WTC11 (cell line): ENCODE results near the gene CCDC34. TPM values are rescaled to one million over a fixed set of nuclear protein-coding genes. Genes with fewer than 3 reads are reported as not detected.

Source experiments
- ATAC-seq: fragments of 200-7000 bp; cut with Tn5 transposase; 2 replicates; pipeline ENCODE4 v1.10.0; 2021; ENCODE audit warnings: mild to moderate bottlenecking, moderate library complexity
- CTCF ChIA-PET: fragments of 300-600 bp; sonication (Branson Sonifier 250); formaldehyde crosslinking; loops from one replicate; lab custom pipeline; 2021; ENCODE audit warnings: antibody characterized with exemption; lab: Charles Lee
- POLR2A ChIA-PET: fragments of 350-600 bp; sonication (Branson Sonifier 250); formaldehyde crosslinking; loops from one replicate; lab custom pipeline; 2021; ENCODE audit warnings: antibody characterized with exemption; lab: Charles Lee
- DNase-seq: peaks from one replicate; pipeline ENCODE4 v3.0.0; 2021; ENCODE audit warnings: low spot score
- H3K27ac Mint-ChIP-seq: 2 replicates; pipeline ENCODE4 v1.8.0; 2021; ENCODE audit warnings: mixed read lengths
- H3K27me3 Mint-ChIP-seq: 2 replicates; pipeline ENCODE4 v1.8.0; 2021; ENCODE audit warnings: low read depth, mild to moderate bottlenecking, moderate library complexity, mixed read lengths
- H3K36me3 Mint-ChIP-seq: 2 replicates; pipeline ENCODE4 v1.8.0; 2021; ENCODE audit warnings: mixed read lengths
- H3K4me1 Mint-ChIP-seq: 2 replicates; pipeline ENCODE4 v1.8.0; 2022; ENCODE audit warnings: mixed read lengths
- H3K4me3 Mint-ChIP-seq: 2 replicates; pipeline ENCODE4 v1.8.0; 2021; ENCODE audit warnings: mild to moderate bottlenecking, moderate library complexity, mixed read lengths
- H3K9me3 Mint-ChIP-seq: 2 replicates; pipeline ENCODE4 v1.8.0; 2021; ENCODE audit warnings: mixed read lengths
- EMX1 ChIP-seq: fragments of 250-450 bp; sonication (Bioruptor Pico); IDR thresholded peaks from 2 replicates; pipeline ENCODE4 v1.8.0; 2021; ENCODE audit warnings: mild to moderate bottlenecking
- HMGA2 ChIP-seq: fragments of 250-450 bp; sonication (Bioruptor Pico); IDR thresholded peaks from 2 replicates; pipeline ENCODE4 v1.4.0; 2021; ENCODE audit warnings: mild to moderate bottlenecking, moderate library complexity
- NFE2L1 ChIP-seq: sonication (generic); formaldehyde crosslinking; IDR thresholded peaks from 2 replicates; pipeline ENCODE4 v1.8.1; 2023; ENCODE audit warnings: missing genetic modification reagents
- NR1H2 ChIP-seq: sonication (generic); formaldehyde crosslinking; IDR thresholded peaks from 2 replicates; pipeline ENCODE4 v1.9.0; 2021; ENCODE audit warnings: mild to moderate bottlenecking, moderate library complexity, missing genetic modification reagents
- NR2C2 ChIP-seq: sonication (generic); formaldehyde crosslinking; IDR thresholded peaks from 2 replicates; pipeline ENCODE4 v1.8.0; 2022; ENCODE audit warnings: mild to moderate bottlenecking, missing genetic modification reagents
- OVOL2 ChIP-seq: fragments of 250-450 bp; sonication (Bioruptor Pico); IDR thresholded peaks from 2 replicates; pipeline ENCODE4 v1.9.0; 2021; ENCODE audit warnings: mild to moderate bottlenecking, borderline replicate concordance
- SMAD4 ChIP-seq: sonication (generic); formaldehyde crosslinking; IDR thresholded peaks from 2 replicates; pipeline ENCODE4 v1.8.0; 2022; ENCODE audit warnings: mild to moderate bottlenecking, missing genetic modification reagents
- TEAD1 ChIP-seq: sonication (generic); formaldehyde crosslinking; IDR thresholded peaks from 2 replicates; pipeline ENCODE4 v1.8.0; 2022; ENCODE audit warnings: mild to moderate bottlenecking, missing genetic modification reagents
- TP53 ChIP-seq: sonication (generic); formaldehyde crosslinking; IDR thresholded peaks from 2 replicates; pipeline ENCODE4 v1.8.1; 2023; ENCODE audit warnings: mild to moderate bottlenecking, missing genetic modification reagents
- ZBTB21 ChIP-seq: sonication (generic); formaldehyde crosslinking; IDR thresholded peaks from 2 replicates; pipeline ENCODE4 v1.8.1; 2023; ENCODE audit warnings: mild to moderate bottlenecking, missing genetic modification reagents, borderline replicate concordance
- ZNF219 ChIP-seq: sonication (generic); formaldehyde crosslinking; IDR thresholded peaks from 2 replicates; pipeline ENCODE4 v1.8.0; 2023; ENCODE audit warnings: missing genetic modification reagents, mild to moderate bottlenecking, borderline replicate concordance
- ZNF317 ChIP-seq: sonication (generic); formaldehyde crosslinking; IDR thresholded peaks from 2 replicates; pipeline ENCODE4 v1.8.1; 2023; ENCODE audit warnings: low read depth, mild to moderate bottlenecking, moderate library complexity, missing genetic modification reagents, borderline replicate concordance
- ZNF671 ChIP-seq: fragments of 250-450 bp; sonication (Bioruptor Pico); IDR thresholded peaks from 2 replicates; pipeline ENCODE4 v1.8.0; 2021; ENCODE audit warnings: mild to moderate bottlenecking
- total RNA-seq: library from RNA; stranded (reverse); gene quantifications from 3 replicates; pipeline ENCODE4 v1.2.3, GENCODE V29; 2021
- TF ChIP-seq, protein P1 (sequence below): sonication (generic); formaldehyde crosslinking; IDR thresholded peaks from 2 replicates; pipeline ENCODE4 v1.8.0; 2023; ENCODE audit warnings: missing genetic modification reagents, mild to moderate bottlenecking, borderline replicate concordance
- TF ChIP-seq, protein P2 (sequence below): sonication (generic); formaldehyde crosslinking; IDR thresholded peaks from 2 replicates; pipeline ENCODE4 v1.8.0; 2022; ENCODE audit warnings: mild to moderate bottlenecking, missing genetic modification reagents
- TF ChIP-seq, protein P3 (sequence below): sonication (generic); formaldehyde crosslinking; conservative IDR thresholded peaks from 2 replicates; pipeline ENCODE4 v1.8.1; 2022; ENCODE audit warnings: mild to moderate bottlenecking, missing genetic modification reagents
- TF ChIP-seq, protein P4 (sequence below): fragments of 250-450 bp; sonication (Bioruptor Pico); IDR thresholded peaks from 2 replicates; pipeline ENCODE4 v1.8.0; 2021; ENCODE audit warnings: mild to moderate bottlenecking
- TF ChIP-seq, protein P5 (sequence below): fragments of 200-600 bp; IDR thresholded peaks from 2 replicates; pipeline ENCODE4 v1.8.0; 2022; ENCODE audit warnings: antibody characterized with exemption
- TF ChIP-seq, protein P6 (sequence below): sonication (generic); formaldehyde crosslinking; IDR thresholded peaks from 2 replicates; pipeline ENCODE4 v1.8.0; 2022; ENCODE audit warnings: missing genetic modification reagents

CCDC34 gene
- total RNA-seq, 1 experiment from 2014 or later = 23.7 TPM

DNA sequence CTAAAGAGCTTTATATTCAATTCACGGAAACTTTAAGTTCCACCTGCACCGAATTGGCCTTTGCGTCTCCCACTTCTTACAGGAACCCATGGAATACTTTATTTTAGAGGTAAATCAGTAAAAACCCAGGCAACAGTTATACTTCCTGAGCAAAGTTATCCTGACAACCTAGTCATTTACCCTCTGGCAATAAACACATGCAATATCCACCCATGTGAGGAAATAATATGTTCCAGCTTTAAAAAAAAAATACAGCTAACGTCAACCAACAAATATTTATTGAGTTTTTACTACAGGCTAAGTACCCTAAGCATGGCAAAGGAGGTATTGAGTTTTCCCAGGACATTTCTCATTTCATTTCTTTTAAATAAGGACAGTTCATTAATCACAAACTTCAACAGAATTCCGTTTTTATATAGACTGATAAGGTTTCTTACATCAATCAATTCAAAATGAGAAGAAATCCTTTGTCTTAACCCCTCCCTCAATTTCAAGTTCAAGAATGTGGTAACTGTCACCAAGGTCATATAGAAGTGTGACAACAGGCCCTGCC lies 38.3 kb upstream of the CCDC34 start (continued):
- TF ChIP-seq, protein P1, sequence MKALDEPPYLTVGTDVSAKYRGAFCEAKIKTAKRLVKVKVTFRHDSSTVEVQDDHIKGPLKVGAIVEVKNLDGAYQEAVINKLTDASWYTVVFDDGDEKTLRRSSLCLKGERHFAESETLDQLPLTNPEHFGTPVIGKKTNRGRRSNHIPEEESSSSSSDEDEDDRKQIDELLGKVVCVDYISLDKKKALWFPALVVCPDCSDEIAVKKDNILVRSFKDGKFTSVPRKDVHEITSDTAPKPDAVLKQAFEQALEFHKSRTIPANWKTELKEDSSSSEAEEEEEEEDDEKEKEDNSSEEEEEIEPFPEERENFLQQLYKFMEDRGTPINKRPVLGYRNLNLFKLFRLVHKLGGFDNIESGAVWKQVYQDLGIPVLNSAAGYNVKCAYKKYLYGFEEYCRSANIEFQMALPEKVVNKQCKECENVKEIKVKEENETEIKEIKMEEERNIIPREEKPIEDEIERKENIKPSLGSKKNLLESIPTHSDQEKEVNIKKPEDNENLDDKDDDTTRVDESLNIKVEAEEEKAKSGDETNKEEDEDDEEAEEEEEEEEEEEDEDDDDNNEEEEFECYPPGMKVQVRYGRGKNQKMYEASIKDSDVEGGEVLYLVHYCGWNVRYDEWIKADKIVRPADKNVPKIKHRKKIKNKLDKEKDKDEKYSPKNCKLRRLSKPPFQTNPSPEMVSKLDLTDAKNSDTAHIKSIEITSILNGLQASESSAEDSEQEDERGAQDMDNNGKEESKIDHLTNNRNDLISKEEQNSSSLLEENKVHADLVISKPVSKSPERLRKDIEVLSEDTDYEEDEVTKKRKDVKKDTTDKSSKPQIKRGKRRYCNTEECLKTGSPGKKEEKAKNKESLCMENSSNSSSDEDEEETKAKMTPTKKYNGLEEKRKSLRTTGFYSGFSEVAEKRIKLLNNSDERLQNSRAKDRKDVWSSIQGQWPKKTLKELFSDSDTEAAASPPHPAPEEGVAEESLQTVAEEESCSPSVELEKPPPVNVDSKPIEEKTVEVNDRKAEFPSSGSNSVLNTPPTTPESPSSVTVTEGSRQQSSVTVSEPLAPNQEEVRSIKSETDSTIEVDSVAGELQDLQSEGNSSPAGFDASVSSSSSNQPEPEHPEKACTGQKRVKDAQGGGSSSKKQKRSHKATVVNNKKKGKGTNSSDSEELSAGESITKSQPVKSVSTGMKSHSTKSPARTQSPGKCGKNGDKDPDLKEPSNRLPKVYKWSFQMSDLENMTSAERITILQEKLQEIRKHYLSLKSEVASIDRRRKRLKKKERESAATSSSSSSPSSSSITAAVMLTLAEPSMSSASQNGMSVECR (CRISPR knock-in tag) = no peak
- TF ChIP-seq TEAD1 (CRISPR knock-in tag) = no peak
- no peak for TF ChIP-seq NFE2L1 (CRISPR knock-in tag)
- no peak for TF ChIP-seq HMGA2
- TF ChIP-seq NR2C2 = no peak
- TF ChIP-seq, protein P2, sequence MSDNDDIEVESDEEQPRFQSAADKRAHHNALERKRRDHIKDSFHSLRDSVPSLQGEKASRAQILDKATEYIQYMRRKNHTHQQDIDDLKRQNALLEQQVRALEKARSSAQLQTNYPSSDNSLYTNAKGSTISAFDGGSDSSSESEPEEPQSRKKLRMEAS (CRISPR knock-in tag) = no peak
- TF ChIP-seq TP53 (CRISPR knock-in tag) = no peak
- no peak for TF ChIP-seq ZNF671 (CRISPR knock-in tag)

DNA sequence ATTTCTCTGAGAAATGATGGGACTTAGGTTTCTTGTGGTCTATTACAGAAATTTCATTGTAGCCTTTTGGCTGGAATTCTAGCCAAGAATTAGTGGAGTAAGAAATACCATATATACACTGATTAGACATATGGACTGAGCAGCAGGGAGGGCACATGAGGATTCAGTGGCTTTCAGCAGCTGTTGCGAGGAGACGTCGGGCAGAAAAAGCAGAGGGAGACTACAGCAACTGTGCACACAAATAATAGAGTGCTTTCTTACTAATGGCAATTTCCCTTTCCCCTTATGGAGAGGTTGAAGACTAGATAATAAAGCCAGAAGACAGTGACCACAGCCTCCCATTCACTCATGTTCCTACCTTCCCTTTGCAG lies 35.4 kb upstream of the CCDC34 start:
- Mint-ChIP-seq H3K4me3 (no peak overlapping the region), H3K36me3 (no peaks in the 10 kb centered on the region), H3K4me1 (peaks cover 35% of the 10 kb centered on the region), H3K27me3 (peaks cover 4% of the 10 kb centered on the region; the same call in 1 of the 2 replicates), H3K27ac (no peak overlapping the region), H3K9me3 (no peaks in the 10 kb centered on the region)
- TF ChIP-seq, protein P3, sequence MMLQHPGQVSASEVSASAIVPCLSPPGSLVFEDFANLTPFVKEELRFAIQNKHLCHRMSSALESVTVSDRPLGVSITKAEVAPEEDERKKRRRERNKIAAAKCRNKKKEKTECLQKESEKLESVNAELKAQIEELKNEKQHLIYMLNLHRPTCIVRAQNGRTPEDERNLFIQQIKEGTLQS (CRISPR knock-in tag) = no peak
- TF ChIP-seq ZNF317 (CRISPR knock-in tag) (no peak), ZNF219 (no peak), SMAD4 (no peak), NR2C2 (no peak), OVOL2 (CRISPR knock-in tag) (no peak)
- TF ChIP-seq, protein P4, sequence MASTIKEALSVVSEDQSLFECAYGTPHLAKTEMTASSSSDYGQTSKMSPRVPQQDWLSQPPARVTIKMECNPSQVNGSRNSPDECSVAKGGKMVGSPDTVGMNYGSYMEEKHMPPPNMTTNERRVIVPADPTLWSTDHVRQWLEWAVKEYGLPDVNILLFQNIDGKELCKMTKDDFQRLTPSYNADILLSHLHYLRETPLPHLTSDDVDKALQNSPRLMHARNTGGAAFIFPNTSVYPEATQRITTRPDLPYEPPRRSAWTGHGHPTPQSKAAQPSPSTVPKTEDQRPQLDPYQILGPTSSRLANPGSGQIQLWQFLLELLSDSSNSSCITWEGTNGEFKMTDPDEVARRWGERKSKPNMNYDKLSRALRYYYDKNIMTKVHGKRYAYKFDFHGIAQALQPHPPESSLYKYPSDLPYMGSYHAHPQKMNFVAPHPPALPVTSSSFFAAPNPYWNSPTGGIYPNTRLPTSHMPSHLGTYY (CRISPR knock-in tag) = no peak
- ChIA-PET POLR2A (interaction anchor here (1.0 kb wide), 1 partner anchor 75 kb away, joined by 3 read pairs; no protein-coding TSS in a partner anchor), CTCF (interaction anchor here (1.0 kb wide), 1 partner anchor 87 kb away, joined by 3 read pairs; no protein-coding TSS in a partner anchor)
- DNase-seq (no peak), ATAC-seq (no peak)

DNA sequence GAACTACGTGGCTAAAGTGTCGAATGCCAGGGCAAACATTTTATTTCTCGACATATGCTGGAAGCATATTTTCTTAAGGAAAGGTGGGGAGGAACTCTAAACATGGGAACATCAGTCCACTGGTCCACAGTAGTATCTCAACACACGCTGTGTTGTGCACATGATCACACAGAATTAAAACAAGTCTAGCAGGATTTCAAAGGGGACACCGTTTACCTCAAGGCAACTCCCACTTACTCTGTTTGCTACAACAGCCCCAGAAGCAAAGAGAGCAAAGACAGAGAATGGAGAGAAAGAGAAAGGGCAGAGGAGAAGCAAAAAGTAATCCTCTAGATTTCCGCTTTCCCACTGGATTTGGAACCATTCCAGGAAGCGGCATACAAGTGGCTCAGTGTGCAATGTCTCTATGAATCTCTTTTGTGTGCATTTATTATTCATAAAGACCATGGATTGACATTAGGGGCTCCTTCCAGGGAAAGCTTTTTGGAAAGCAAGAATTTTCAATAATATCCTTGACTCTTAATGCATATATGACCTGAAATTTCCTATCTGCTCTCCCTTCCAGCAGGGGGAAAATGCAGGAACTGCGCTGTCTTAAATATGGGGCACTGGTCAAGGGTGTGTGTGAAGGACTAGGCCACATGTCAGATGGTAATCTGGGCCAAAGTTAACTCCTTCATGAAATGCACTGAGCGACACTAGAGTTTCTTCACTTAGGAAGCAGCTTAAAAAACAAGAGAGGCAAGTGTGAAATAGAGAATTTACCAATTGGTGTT lies 34.8 kb upstream of the CCDC34 start:
- ATAC-seq = no peak
- Mint-ChIP-seq H3K4me3 (no peak overlapping the region), H3K9me3 (no peaks in the 10 kb centered on the region), H3K4me1 (peaks cover 39% of the 10 kb centered on the region), H3K36me3 (no peaks in the 10 kb centered on the region), H3K27ac (no peak overlapping the region), H3K27me3 (peaks cover 4% of the 10 kb centered on the region; the same call in 1 of the 2 replicates)
- ChIA-PET POLR2A (no interaction called here), CTCF (interaction anchor here (1.0 kb wide), 1 partner anchor 88 kb away, joined by 3 read pairs; no protein-coding TSS in a partner anchor)
- DNase-seq = no peak
- no peak for TF ChIP-seq EMX1 (CRISPR knock-in tag)
- no peak for TF ChIP-seq NR1H2 (CRISPR knock-in tag)
- TF ChIP-seq, protein P5, sequence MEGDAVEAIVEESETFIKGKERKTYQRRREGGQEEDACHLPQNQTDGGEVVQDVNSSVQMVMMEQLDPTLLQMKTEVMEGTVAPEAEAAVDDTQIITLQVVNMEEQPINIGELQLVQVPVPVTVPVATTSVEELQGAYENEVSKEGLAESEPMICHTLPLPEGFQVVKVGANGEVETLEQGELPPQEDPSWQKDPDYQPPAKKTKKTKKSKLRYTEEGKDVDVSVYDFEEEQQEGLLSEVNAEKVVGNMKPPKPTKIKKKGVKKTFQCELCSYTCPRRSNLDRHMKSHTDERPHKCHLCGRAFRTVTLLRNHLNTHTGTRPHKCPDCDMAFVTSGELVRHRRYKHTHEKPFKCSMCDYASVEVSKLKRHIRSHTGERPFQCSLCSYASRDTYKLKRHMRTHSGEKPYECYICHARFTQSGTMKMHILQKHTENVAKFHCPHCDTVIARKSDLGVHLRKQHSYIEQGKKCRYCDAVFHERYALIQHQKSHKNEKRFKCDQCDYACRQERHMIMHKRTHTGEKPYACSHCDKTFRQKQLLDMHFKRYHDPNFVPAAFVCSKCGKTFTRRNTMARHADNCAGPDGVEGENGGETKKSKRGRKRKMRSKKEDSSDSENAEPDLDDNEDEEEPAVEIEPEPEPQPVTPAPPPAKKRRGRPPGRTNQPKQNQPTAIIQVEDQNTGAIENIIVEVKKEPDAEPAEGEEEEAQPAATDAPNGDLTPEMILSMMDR = no peak
- TF ChIP-seq ZBTB21 (CRISPR knock-in tag) = no peak
- TF ChIP-seq, protein P6, sequence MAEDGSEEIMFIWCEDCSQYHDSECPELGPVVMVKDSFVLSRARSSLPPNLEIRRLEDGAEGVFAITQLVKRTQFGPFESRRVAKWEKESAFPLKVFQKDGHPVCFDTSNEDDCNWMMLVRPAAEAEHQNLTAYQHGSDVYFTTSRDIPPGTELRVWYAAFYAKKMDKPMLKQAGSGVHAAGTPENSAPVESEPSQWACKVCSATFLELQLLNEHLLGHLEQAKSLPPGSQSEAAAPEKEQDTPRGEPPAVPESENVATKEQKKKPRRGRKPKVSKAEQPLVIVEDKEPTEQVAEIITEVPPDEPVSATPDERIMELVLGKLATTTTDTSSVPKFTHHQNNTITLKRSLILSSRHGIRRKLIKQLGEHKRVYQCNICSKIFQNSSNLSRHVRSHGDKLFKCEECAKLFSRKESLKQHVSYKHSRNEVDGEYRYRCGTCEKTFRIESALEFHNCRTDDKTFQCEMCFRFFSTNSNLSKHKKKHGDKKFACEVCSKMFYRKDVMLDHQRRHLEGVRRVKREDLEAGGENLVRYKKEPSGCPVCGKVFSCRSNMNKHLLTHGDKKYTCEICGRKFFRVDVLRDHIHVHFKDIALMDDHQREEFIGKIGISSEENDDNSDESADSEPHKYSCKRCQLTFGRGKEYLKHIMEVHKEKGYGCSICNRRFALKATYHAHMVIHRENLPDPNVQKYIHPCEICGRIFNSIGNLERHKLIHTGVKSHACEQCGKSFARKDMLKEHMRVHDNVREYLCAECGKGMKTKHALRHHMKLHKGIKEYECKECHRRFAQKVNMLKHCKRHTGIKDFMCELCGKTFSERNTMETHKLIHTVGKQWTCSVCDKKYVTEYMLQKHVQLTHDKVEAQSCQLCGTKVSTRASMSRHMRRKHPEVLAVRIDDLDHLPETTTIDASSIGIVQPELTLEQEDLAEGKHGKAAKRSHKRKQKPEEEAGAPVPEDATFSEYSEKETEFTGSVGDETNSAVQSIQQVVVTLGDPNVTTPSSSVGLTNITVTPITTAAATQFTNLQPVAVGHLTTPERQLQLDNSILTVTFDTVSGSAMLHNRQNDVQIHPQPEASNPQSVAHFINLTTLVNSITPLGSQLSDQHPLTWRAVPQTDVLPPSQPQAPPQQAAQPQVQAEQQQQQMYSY (CRISPR knock-in tag) = no peak
- TF ChIP-seq, protein P4 (CRISPR knock-in tag) = no peak
